HG02981 (cell line): ENCODE results near the gene TES.
A peak's percentile ranks its signal among the peaks of the same experiment; 100 is the strongest.

Source experiments
- ATAC-seq: cut with Tn5 transposase; IDR thresholded peaks from one replicate; pipeline ENCODE4 v1.9.1; 2021; ENCODE audit warnings: mild to moderate bottlenecking, moderate library complexity; ENCODE audit not compliant: unreplicated experiment

TES gene

DNA sequence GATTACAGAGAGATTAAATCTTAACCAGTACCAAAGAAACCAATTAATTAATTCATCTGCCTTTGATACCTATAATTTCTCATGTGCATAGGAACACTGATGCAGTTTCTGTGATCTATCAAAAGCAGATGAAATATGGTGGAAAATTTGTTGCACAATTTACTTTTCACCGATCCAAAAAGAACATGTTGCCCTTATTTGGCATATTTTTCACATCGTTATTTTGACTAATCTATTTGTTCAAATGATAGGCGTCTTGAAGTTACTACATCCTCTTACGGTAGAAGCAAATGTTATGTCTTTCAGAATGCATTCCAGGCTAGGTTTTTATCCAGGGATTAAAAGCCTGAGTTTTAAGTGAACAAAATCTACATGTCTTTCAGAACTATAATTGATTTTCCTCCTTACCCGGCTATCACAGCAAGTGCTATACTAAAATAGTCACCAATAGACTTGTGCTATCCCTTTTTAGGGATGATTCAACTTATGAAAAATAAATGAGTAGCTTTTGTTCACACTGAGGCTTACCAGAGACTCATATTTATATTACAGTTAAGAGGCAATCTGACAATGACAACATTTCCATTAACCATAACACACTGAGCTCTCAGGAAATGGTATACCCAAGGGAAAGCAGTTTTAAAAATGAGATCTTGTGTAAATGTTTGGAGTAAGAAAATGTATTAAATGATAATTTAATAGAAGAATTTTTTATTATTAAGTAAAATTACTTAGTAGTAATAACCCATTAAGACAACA, 16.8 kb upstream of the TES start:
- no peak for ATAC-seq

DNA sequence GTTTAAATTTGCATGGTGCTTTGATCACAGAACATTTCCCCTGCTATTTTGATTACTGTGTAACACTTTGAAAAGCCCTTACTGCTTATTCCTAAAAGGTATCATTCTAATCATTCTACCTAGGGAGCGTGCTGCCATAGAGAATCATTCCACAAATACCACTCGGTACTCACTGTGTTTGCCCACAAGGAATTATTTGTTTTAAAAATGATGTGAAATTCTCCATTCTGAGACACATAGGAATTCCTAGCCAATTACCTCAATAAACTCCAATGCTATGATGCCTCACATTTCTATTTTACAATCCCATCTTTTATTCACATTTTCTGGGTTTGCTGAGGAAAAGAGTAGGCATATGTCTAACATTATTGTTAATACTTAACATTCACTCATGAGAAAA, 16.2 kb upstream of the TES start:
- ATAC-seq, result no peak

DNA sequence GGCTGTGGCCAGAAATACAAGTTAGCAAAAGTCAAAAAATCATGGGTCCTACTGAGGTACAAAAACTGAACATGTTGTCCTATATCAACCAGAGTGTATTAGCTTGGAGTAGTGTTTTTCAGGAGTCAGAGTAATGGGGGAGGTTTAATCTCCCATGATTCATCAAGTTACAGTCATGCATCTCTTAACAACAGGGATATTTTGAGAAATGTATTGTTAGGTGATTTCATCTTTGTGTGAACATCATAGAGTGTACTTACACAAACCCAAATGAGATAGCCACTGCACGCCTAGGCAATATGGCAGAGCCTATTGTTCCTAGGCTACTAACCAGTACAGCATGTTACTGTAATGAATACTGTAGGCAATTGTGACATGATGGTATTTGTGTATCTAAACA, 14.9 kb upstream of the TES start:
- no peak for ATAC-seq

DNA sequence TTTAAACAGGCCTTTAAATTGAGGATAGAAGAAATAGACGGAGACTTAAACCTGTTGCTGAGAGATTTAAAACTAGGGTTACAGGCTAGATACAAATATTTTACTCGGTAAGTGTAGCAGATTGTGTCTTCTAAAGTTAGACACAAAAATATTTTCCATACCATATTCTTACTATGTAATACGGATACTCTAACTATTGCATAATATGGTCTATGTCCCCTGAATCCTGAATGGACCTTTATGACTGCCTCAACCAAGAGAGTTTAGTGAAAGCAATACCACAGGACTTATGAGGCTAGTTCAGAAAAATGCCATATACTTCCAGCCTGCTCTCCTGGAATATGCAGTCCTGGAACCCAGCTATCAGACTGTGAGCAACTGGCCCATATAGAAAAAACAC, 13.4 kb upstream of the TES start:
- no peak for ATAC-seq

DNA sequence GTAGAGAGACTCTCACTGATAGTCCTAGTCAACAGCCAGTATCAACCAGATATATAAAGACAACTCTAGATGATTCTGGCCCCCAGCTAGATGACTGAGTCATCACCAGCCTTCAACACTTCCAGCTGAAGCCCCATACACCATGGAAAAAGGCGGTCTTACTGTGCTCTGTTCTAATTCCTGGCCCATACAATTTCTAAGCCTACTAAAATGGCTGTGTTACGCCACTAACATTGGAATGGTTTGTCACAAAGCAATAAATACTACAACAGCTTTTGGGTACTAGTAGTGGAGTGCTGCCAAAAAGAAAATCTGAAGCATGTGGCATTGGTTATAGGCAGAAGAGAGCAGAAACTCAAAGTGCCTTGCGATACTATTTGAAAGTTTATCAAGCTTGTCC, 13.0 kb upstream of the TES start:
- ATAC-seq, result no peak

DNA sequence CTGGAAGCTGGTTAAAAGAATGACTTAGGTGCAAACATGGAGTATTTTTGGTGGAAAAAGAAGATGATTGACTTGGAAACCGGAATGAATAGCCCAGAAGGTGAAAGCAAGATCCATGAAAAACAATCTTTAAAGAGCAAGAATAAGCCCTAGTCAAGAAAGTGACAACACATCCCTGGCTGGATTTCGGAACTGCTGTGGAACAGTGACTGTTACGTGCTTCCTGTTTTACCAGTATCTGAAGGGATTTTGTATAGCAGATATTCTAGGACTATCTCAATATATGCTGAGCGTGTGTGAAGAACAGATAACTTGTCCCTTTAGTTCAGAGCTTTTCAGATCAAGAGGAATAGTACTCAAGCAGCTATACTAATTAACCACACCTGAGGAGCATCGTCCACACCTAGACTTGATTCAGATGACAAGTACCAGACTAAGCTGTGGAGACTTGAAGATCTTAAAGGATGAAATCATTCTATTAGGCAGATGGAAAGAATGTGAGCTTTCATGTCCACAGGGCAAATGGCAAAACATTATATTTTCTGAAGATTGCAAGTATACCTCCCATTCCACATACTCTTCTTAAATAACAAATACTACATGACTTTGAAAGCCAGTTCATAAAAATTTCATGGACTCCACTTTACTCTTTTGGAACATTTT, 11.5 kb upstream of the TES start:
- ATAC-seq, result no peak

DNA sequence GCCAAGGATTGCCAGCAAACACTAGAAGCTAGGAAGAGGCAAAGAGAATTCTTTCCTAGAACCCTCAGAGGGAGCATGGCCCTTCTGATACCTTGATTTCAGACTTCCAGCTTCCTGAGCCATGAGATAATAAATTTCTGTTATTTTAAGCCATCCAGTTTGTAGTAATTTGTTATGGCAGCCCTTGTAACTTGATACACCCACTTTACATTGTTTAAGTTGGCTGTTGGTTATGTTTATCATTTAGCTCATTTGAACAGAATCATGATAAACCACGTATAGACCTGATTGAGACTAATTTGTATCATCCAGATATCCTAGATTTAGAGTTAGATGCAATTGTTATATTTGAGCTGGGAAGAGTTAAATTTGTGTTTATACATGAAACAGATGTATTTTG, 9.4 kb upstream of the TES start:
- ATAC-seq, result no peak

DNA sequence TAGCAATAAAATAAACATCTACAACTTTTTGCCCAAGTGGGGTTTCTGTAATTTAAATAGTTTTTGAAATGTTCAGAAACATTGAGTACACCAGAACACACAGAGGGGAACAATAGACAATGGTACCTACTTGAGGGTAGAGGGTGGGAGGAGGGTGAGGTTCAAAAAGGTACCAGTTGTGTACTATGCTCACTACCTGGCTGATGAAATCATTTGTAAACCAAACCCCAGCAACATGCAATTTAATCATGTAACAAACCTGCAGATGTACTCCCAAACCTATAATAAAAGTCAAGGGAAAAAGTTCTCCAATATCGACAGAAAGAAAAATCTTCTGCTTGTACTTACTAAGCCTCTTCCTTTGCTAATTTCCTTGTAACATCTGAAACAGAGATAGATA, 4.2 kb upstream of the TES start:
- ATAC-seq, result no peak

DNA sequence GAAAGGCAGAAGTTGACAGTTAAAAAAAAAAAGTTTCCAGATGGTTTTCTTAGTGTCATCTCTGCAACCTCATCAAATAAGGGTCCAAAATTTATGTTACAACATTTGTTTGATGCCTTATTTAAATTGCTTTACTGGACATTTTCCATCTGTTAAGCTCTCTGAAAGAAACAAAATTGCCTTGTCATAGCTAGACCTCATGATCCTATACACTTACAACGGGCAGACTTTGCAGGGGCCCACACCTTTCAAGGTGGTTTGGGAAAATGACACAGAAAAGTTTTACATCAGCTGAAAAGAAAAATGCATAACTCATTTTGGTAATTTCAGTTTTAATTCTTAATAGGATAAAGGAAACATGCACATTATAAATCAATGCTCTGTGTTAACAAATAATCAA, 1.4 kb upstream of the TES start:
- ATAC-seq, result no peak

DNA sequence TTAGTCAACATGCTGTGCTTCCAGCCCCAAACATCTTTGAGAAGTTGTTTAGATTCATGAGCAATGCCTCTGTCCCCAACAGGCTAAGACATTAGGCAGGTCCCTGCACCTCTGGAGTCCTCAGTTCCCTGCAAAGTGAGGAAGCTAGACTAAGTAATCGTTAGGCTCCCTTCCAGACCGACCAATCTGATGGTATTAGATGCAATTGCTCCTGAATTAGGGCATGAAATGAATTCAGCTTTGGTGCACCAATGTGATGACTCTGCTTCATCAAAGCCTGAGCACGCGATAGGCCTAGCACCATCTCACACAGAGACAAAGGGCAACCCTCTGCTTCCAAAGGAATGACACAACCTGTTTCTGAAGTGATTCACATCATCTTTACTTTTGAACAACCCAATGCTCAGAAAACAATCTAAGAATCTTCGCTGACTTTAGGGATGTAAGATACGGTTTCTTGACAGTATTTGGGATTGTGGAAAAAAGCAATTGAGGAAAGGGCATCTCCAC, 723 bp upstream of the TES start:
- ATAC-seq, result no peak

DNA sequence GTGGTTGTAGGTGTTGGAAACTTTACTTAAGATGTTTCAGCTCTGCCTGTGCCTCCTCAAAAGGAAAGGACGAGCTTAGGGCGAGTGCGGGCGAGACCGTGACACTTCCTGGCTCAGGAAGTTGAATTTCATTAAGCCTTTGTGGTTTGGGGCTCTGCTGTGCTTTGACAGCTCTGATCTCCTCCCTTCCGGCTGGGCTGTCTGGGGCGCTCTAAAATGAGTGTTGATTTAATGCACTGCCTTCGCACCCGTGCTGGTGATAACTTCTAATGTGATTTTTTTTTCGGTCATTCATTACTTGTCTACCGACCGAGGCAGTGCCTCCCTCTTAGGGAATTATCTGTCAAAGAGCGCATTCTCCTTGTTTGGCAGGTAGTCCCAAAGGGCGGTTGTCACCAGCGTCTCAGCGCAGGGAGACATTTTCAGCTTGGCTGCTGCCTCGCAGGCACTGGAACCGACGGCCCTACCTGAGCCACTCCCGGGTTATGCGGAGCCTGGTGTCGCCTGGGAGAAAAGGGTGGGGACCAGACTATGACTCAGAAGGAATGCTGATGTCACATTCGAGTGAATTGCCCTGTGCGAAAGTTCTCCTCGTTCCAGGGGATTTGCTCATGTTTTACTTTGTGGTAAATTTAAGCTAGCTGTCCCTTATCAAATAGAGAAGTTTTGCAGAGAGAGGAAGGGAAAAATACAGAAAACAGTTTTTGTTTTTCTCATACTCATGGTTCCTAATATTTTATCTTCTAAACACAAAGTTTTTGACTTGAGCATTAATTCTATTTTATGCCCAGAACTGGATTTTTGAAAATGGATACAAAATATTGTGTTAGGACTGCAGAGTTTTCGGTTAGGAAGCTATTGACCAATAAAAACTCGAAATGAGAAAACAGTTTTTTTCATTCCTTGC, 920 bp downstream of the TES start:
- ATAC-seq, result peak; percentile 70

DNA sequence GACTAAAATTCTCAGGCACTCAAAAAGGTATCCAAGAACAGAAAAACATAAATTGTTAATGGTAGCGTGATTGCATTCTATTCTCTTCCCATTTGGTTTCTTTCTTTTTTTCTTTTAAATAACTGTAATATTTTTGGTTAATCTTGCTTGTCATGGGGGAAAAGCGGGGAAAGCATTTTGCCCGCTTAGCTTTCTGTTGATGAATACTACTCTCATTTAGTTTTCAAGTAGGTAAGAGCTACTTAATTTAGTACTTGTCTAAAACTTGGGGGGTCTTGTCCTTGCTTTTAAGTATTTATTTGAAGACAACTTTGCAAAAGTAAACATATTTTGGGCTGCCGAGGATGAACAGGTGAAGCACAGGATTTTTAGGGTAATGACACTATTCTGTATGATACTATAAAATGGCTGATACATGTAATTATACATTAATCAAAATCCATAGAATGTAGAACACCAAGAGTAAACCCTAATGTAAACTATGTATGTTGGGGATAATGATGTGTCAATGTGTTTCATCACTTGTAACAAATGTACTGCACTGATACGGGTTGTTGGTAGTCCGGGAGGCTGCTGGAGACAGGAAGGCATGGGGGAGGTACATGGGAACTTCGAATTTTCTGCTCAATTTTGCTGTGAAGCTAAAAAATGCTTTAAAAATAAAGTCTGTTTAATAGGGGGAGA, 1.7 kb downstream of the TES start:
- no peak for ATAC-seq

DNA sequence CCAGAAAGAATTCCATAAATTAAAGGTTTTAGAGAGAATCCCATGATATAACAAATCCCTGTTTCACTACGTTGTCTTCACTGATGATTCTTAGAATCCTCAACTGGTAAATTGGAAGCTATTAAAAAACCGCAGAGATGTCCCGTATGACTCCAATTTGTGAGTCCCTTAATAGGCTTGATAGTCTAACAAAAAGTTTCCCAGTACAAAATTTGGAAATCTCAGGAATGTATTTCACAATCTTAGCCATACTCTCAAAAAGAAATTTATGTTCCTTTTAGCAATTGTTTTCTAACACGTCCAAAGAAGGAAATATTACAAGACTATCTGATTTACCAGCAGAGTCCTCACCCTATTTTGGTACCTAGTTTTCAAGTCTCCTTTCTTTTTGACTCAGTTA, 2.5 kb downstream of the TES start:
- no peak for ATAC-seq

DNA sequence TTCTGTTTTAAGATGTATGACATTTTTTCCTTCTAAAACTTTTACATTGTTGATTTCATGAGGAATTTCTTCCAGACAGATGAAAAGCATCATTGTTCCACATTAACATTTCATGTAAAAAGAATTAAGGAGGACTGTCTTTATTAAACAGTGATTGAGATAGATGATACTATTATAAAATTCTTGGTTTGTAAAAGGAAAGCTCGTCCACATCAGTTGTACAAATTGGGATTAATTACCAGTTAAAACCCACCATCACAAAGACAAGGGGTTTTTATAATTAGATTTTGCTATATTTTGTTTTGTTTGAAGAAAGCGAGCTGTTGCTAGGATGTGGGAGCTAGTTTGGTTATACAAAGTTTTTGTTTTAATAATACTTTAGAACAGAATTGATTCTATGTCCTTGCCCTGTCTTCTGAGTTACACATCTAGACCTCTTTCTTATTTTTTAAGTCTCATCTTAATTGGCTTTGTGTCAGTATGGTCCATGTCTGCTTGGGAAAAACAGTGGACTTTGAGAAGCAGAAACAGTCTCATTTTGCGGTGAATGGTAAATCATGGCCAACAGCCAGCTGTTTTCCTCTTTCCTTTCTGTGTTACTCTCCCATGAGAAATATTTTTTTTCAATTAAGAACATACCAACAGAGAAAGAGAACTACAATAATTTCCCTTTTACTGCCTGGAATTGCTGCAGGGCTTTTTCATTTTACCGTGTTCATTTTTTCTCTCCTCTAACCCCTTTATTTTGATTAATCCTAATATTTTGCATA, 3.2 kb downstream of the TES start:
- no peak for ATAC-seq

DNA sequence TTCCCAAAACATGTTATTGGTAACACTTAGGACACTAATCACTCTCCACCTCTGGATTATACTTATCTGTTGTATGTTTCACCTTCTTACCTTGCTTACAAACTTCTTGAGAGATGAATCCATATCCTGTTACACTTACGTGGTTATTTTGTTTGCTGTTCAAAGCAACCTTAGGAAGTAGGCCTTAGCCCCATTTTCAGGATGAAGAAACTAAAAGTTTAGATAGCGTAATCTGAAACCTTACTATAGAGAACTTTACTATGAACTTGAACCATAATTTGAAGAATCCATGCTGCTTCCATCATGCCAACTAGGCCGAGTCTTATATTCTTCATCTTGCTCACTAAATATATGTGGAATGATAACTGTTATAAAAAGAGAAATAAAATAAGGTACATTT, 4.6 kb downstream of the TES start:
- ATAC-seq, result no peak

DNA sequence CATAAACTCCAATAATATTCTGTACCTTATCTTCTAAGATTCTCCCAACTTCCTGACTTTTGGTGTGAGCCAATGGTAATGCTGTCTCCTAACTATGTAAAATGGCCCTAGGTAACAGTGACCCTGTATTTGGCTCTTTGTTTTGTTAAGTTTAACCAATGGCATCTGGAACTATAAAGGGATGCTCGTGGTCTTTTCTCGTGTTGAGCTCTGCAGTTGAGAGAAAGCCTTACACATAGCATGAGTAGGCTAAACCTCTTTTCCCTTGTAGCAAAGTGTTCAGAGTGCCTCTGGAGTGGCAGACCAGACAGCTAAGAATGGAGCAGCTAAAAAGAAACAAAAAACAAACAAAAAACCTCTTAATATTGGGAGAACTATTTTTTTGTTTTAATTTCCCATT, 5.2 kb downstream of the TES start:
- no peak for ATAC-seq

DNA sequence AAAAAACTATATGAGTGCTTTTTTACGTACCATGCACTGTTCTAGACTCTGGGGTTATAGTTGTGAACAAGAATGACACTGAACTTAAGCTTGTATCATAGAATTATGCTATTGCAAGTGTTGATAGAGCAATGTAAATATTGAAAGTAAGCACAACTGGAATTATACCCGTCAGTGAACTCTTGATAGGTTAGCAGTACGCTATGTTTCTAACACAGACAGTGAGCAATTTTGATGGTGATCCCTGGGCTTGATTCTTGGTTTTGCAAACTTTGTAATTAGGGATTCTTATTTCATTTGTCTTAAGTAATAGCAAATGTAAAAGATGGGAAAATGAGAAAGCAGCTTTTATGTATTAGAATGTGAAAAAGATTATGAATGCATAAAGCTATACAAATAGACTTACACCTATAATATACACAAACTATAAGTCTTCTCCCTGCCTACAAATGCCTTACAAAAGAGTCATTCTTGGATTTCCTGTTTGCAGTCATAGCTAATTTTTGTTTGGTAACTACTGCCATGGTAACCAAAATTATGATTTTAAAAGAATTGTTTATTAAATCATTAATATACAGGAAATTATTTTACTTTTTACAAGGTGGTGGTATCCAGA, 6.7 kb downstream of the TES start:
- peak; percentile 52 for ATAC-seq

DNA sequence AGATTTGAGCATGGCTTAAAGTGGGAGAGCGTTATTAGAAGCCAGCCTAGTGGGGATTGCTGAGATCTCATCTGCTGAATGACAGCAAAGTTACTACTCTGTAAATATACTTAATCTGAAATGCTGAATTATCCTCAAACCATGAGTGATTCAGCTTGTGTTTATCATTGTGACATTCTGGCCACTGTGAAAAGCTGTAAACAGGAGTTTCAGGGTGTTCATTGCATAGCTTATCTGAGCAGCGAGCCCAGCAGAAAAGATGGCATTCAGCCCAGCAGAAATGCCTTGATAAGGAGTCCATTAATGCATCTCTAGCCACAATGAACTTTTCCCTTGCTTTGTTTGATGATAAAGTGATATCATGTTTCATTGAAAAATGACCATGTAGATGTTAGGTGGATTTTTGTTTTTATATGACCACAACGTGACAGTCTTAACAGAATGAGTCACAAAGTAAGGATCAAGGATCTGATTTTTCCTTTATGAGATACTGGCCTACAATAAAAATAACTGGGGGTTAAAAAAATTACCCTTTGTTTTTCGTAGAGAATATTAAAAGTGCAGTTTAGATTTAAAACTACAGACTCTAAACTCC, 7.8 kb downstream of the TES start:
- ATAC-seq, result no peak

DNA sequence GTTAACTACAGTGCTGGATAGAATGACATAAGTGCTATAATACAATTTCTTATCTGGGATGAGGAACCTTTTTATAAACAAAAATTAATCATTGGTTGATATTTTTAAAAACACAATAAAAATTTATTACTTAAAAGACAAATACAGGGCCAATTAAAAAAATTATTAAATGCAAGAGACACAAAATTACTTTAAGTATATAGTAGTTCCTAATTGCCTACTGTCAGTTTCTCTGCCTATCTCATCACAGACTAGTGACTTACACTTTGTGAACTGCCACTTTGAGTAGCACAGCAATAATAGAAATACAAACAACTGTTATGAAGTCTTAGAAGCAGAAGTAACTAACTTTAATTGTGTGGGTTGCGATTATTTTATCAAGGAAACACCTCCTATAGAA, 8.4 kb downstream of the TES start:
- ATAC-seq, result no peak
